PFSK-1 (cell line): ENCODE data around the gene DESI2.

Experiments
- FOXP2 ChIP-seq: optimal IDR thresholded peaks from 2 replicates; pipeline ENCODE3; 2011; ENCODE audit warnings: borderline replicate concordance, control low read depth, inconsistent platforms; ENCODE audit not compliant: insufficient read depth; ENCODE audit errors: extremely low read length, extremely low read depth
- POLR2AphosphoS5 ChIP-seq: IDR thresholded peaks from 2 replicates; pipeline ENCODE4 v1.6.1; 2012; ENCODE audit warnings: low read depth, mild to moderate bottlenecking, control low read depth, low read length, moderate library complexity
- SIN3A ChIP-seq: IDR thresholded peaks from 2 replicates; pipeline ENCODE4 v1.6.1; 2012; ENCODE audit warnings: mild to moderate bottlenecking, low read length, moderate library complexity, borderline replicate concordance; ENCODE audit not compliant: insufficient read depth
- TAF1 ChIP-seq: IDR thresholded peaks from 2 replicates; pipeline ENCODE4 v1.6.1; 2012; ENCODE audit warnings: low read length, control low read depth, borderline replicate concordance; ENCODE audit not compliant: insufficient read depth
- TF ChIP-seq, protein P1 (sequence below), 2 experiments: IDR thresholded peaks; 2 replicates each; pipeline versions ENCODE4 v1.6.1 to v1.8.0; 2011 to 2012; ENCODE audit warnings: low read depth in 2 of 2, low read length in 2 of 2, control low read depth in 1 of 2, inconsistent platforms in 1 of 2, mild to moderate bottlenecking in 1 of 2, moderate library complexity in 1 of 2; ENCODE audit not compliant: insufficient read depth in 1 of 2

Gene DESI2

DNA sequence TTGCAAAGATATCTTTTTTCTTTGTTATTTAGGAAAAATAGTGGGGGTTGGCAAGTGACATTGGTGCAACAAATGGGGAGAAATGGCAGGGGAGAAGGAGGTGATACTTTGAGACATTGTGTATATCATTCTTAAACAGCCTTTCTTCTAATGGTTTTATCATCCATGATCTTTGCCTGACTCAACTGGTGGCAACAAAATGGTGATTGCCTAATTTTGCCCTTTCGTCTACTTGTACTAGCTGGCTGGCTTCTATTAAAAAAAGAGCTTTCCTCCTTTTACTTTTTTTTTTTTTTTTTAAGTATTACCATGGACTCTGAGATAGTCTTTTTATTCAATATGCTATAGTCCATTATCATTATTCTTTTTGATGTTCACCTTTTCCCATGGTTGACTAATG is 27.7 kb downstream of the DESI2 start:
- TF ChIP-seq, protein P1, sequence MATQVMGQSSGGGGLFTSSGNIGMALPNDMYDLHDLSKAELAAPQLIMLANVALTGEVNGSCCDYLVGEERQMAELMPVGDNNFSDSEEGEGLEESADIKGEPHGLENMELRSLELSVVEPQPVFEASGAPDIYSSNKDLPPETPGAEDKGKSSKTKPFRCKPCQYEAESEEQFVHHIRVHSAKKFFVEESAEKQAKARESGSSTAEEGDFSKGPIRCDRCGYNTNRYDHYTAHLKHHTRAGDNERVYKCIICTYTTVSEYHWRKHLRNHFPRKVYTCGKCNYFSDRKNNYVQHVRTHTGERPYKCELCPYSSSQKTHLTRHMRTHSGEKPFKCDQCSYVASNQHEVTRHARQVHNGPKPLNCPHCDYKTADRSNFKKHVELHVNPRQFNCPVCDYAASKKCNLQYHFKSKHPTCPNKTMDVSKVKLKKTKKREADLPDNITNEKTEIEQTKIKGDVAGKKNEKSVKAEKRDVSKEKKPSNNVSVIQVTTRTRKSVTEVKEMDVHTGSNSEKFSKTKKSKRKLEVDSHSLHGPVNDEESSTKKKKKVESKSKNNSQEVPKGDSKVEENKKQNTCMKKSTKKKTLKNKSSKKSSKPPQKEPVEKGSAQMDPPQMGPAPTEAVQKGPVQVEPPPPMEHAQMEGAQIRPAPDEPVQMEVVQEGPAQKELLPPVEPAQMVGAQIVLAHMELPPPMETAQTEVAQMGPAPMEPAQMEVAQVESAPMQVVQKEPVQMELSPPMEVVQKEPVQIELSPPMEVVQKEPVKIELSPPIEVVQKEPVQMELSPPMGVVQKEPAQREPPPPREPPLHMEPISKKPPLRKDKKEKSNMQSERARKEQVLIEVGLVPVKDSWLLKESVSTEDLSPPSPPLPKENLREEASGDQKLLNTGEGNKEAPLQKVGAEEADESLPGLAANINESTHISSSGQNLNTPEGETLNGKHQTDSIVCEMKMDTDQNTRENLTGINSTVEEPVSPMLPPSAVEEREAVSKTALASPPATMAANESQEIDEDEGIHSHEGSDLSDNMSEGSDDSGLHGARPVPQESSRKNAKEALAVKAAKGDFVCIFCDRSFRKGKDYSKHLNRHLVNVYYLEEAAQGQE (IDR thresholded peaks at IDR 0.05; ENCODE audit: insufficient read depth in 1 of 2, low read depth in 2 of 2, low read length in 2 of 2): no peak
- TF ChIP-seq SIN3A (no peak), POLR2AphosphoS5 (no peak), TAF1 (no peak), FOXP2 (no peak)

DNA sequence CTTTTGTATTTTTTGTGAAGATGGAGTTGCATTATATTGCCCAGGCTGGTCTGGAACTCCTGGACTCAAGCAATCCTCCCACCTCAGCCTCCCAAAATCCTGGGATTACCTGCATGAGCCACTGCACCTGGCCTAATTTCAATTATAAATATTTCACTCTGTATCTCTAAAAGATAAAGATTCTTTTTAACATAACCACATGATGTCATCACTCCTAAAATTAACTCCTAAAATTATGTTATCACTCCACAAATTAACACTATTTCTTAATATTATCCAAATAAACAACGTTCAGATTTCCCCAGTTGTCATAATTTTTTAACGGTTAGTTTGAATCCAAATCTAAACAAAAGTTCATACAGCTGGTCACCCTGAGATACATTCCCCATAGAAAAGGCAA is 43.0 kb downstream of the DESI2 start:
- TF ChIP-seq FOXP2 (no peak), TAF1 (no peak), SIN3A (no peak), POLR2AphosphoS5 (no peak)
- TF ChIP-seq, protein P1 (IDR thresholded peaks at IDR 0.05; ENCODE audit: insufficient read depth in 1 of 2, low read depth in 2 of 2, low read length in 2 of 2): no peak

DNA sequence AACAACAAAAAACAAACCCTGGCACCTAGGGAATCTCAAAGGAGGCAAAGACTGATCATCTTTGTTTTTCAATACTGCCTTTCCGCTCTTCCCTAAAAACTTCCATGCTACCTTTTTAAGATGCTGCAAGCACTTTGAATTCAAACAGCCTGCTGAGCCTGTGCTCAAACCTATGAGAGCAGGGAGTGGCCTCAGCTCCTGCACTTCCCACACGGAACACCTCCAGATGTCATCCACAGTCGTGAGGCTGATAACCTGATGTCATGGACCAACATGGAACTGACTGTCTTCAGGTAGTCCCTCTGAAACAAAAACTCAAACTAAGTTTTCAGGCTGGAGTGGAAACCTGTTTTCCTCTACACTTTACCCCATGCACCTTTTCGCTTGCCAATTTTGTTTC is 46.8 kb downstream of the DESI2 start:
- TF ChIP-seq FOXP2 (no peak), TAF1 (no peak), POLR2AphosphoS5 (no peak)
- TF ChIP-seq, protein P1 (IDR thresholded peaks at IDR 0.05; ENCODE audit: insufficient read depth in 1 of 2, low read depth in 2 of 2, low read length in 2 of 2): no peak

DNA sequence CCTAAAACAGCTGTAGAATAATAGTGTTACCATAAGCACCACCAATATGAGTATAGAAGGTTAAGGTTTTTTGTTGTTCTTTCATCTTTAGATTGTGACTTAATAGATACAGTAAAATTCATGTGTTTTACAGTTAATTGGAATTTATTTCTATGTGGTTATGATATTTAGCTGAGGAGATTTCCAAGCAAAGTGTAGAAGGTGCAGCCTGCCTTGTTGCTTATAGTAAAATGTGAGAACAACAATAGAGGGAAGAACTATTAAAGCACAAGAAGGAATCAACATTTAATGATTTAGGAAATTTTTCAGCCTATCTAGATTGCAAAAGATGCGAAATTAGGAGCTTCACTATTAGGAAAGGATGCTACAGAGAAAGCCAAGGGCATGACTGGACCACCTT is 47.9 kb downstream of the DESI2 start:
- TF ChIP-seq TAF1 (no peak), SIN3A (no peak), FOXP2 (no peak), POLR2AphosphoS5 (no peak)
- TF ChIP-seq, protein P1 (IDR thresholded peaks at IDR 0.05; ENCODE audit: insufficient read depth in 1 of 2, low read depth in 2 of 2, low read length in 2 of 2): no peak

DNA sequence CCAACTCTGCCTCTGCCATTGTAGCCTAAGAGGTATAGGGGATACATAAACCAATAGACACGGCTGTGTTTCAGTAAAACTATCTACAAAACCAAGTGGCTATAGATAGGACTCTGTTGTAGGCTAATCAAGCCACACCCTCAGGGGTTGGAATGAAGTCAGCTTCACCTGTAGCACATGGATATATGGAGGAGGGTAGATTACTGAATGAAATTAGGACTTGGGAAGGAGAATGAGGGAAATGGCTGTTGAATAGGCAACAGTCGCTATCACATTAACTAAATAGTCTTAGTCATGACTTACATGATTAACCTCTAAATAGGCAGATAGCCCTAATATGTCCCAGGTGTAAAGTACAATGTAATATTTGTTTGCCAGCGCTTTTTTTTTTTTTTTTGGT is 49.7 kb downstream of the DESI2 start:
- TF ChIP-seq SIN3A: no peak
- TF ChIP-seq, protein P1 (IDR thresholded peaks at IDR 0.05; ENCODE audit: insufficient read depth in 1 of 2, low read depth in 2 of 2, low read length in 2 of 2): no peak
- TF ChIP-seq FOXP2: no peak
- no peak for TF ChIP-seq POLR2AphosphoS5
- no peak for TF ChIP-seq TAF1
